GM15510 (cell line): ENCODE data around the gene MRE11.

Source experiments
- POLR2A ChIP-seq: IDR thresholded peaks from 3 replicates; pipeline ENCODE4 v1.6.1; 2011; ENCODE audit warnings: borderline replicate concordance; ENCODE audit not compliant: insufficient read length; ENCODE audit errors: extremely low read depth

MRE11 gene

GRCh38 chr11:94402355-94402754 lies 91.3 kb downstream of the MRE11 start:
- no peak for TF ChIP-seq POLR2A

GRCh38 chr11:94401773-94402265 lies 91.8 kb downstream of the MRE11 start:
- TF ChIP-seq POLR2A = no peak

GRCh38 chr11:94400839-94401772 lies 92.5 kb downstream of the MRE11 start, which contains the start of gene GPR83:
TSS of gene GPR83 (minus strand) at chr11:94401419. CDS start at chr11:94401247, 172 bp downstream.
- TF ChIP-seq POLR2A = no peak

- no peak for TF ChIP-seq POLR2A
These were observed 93.2 kb downstream of the MRE11 start for GRCh38 chr11:94400457-94400838.

DNA sequence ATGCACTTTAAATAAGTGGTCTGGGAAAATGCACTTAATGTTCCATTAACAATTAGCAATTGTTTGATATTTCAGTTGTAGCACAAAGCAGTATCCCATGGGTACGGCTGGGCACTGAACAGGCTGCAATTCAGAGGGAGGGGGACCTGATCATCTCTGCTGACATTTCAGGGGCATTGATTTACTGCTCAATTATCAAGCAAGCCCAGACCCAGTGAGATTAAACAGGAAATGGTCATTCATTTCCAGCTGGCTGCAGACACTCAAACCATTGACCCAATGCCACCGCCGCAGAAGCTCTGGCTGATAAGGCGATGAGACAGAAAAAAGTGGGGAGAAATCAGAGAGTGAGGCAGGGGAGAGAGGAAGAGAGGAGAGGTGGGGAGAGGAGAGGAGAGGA lies 93.6 kb downstream of the MRE11 start:
- no peak for TF ChIP-seq POLR2A

- no peak for TF ChIP-seq POLR2A
These were observed 95.5 kb downstream of the MRE11 start for GRCh38 chr11:94398101-94398500.

DNA sequence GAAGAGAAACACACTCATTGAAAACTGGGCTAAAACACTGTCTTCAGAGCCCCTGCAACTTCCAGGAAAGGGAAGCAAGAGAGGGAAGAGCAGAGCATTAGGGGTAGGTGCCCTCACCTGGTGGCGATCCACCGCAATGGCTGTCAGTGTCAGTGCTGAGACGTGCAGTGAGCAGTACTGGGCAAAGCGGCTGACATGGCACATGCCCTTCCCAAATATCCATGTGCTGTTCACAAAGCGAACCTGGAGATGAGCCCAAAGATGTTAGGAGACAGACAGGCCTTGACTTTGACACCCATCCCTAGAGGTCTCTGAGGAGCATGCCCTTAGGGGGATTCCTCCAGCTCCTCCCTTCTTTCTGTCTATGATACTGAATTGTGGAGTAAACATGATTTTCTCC lies 97.4 kb downstream of the MRE11 start:
- TF ChIP-seq POLR2A = no peak

DNA sequence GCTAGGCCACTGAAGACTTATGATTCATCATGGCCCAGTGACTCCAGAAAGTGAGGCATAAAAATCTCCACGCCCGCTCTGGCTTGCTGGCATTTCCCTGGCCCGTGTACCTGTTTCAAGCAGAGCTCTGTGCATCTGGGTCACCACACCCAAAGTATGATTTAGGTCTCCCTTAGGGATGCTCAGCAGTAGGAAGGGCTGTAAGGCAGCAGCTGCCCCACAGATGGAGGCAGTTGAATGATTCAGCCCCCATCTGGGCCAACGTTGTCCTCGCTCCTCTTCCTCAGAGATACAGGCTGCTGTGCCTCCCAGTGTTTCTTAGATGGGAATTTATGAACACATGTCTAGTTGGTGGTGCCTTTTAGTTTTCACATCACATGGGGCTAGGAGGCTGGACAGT lies 114.0 kb downstream of the MRE11 start:
- TF ChIP-seq POLR2A = no peak

GRCh38 chr11:94376841-94377240 lies 116.8 kb downstream of the MRE11 start:
- TF ChIP-seq POLR2A = no peak
